Natural killer cell (primary cell): ENCODE results near the gene FMO3. TPM values are rescaled to one million over a fixed set of nuclear protein-coding genes. Genes with fewer than 3 reads are reported as not detected.

Experiments
- ATAC-seq, 3 donors: fragments of 150-1000 bp in 2 of 3; fragments of 200-7000 bp in 1 of 3; cut with Tn5 transposase; 1 replicate in 1 of 3; 2 replicates in 2 of 3; pipeline ENCODE4 v1.10.0; 2021; ENCODE audit warnings: mild to moderate bottlenecking in 2 of 3, moderate library complexity in 2 of 3
- DNase-seq, 2 donors: peaks; one replicate each; pipeline versions ENCODE4 v3.0.0 to v3.0.0-alpha.2; 2013 to 2021; ENCODE audit warnings: mixed read lengths in 1 of 2
- H3K27ac ChIP-seq: one replicate; pipeline ENCODE4 v1.5.1; 2013; ENCODE audit warnings: mild to moderate bottlenecking, low read length
- H3K27me3 ChIP-seq: one replicate; pipeline ENCODE4 v1.6.1; 2013; ENCODE audit warnings: low read length; ENCODE audit not compliant: control insufficient read depth, insufficient read depth
- H3K36me3 ChIP-seq: one replicate; pipeline ENCODE4 v1.6.1; 2013; ENCODE audit warnings: low read length; ENCODE audit not compliant: control insufficient read depth, insufficient read depth
- H3K4me1 ChIP-seq: one replicate; pipeline ENCODE4 v1.6.1; 2013; ENCODE audit warnings: low read length; ENCODE audit not compliant: control insufficient read depth, insufficient read depth
- H3K4me3 ChIP-seq: one replicate; pipeline ENCODE4 v1.5.1; 2013; ENCODE audit warnings: low read length
- H3K9me3 ChIP-seq: one replicate; pipeline ENCODE4 v1.6.1; 2013; ENCODE audit warnings: low read length; ENCODE audit not compliant: control insufficient read depth, insufficient read depth
- H3K27ac Mint-ChIP-seq, 2 donors: one replicate each; pipeline ENCODE4 v1.8.0; 2022; ENCODE audit warnings: mild to moderate bottlenecking in 2 of 2, mixed read lengths in 2 of 2, moderate library complexity in 1 of 2
- H3K27me3 Mint-ChIP-seq, 2 donors: one replicate each; pipeline ENCODE4 v1.8.0; 2022; ENCODE audit warnings: low read depth in 2 of 2, mixed read lengths in 2 of 2
- H3K36me3 Mint-ChIP-seq: one replicate; pipeline ENCODE4 v1.8.0; 2022; ENCODE audit warnings: mixed read lengths
- H3K4me1 Mint-ChIP-seq, 2 donors: one replicate each; pipeline ENCODE4 v1.8.0; 2022; ENCODE audit warnings: mixed read lengths in 2 of 2
- H3K4me3 Mint-ChIP-seq: one replicate; pipeline ENCODE4 v1.8.0; 2022; ENCODE audit warnings: mild to moderate bottlenecking, moderate library complexity, mixed read lengths
- H3K9me3 Mint-ChIP-seq, 2 donors: one replicate each; pipeline ENCODE4 v1.8.0; 2022; ENCODE audit warnings: mixed read lengths in 2 of 2
- WGBS: methylation state at CpG from one replicate; pipeline ENCODE4 v1.1.7; 2013; ENCODE audit warnings: missing lambda C conversion rate; ENCODE audit not compliant: insufficient coverage; 5-methylcytosine and 5-hydroxymethylcytosine counted together
- intact Hi-C: fragments of 100-400 bp; cut with micrococcal nuclease; formaldehyde crosslinking; loops from one replicate; pipeline ENCODE4 v1.14.2; 2022
- total RNA-seq, 4 donors: library from RNA; stranded (reverse); fragments of 120-200 nt in 1 of 4; gene quantifications; one replicate each; pipeline versions ENCODE4 v1.2.3 to v1.2.4, GENCODE V29; 2013 to 2022
- TF ChIP-seq, protein P1 (sequence below): fragments of 200-600 bp; IDR thresholded peaks from one replicate; pipeline ENCODE4 v1.8.0; 2022; ENCODE audit warnings: antibody characterized with exemption

FMO3 gene
- total RNA-seq, 3 donors from 2014 or later (not counting 1 experiment from before 2014, with no cell fraction given): not detected

DNA sequence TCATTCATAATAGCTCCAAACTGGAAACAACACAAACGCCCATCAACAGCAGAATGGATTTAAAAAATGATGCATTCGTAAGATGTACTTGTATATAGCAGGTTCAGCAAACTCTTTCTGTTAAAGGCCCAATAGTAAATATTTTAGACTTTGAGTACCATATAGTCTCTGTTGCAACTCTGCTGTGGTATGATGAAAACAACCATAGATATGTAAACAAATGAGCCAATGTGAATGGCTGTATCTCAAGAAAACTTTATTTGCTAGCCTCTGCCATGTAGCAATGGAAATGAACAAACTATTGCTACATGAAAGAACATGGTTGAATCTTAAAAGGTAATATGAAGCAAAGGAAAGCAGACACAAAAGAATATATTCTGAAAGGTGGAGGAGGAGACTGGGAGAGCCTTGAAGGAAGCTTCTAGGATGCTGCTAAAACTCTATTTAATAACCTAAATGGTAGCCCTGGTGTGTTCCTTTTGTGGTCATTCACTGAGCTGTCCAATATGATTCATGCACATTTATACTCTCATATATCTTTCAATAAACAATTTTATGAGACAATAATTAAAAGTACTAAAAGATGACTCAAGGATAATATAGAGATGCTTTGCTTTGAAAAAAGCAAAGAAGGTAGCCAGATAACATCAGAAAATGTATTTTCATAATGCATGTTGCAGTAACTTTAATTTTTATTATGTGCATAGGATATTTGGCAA, 29.1 kb upstream of the FMO3 start:
- WGBS: 83% methylated on average over 2 of the region's 2 CpGs
- no peak overlapping the region for H3K27ac ChIP-seq
- no peak for ATAC-seq
- peaks cover 0 to 2% of the 10 kb centered on the region in 2 donors for H3K27me3 Mint-ChIP-seq
- peaks cover 13% of the 10 kb centered on the region in 2 donors for H3K9me3 Mint-ChIP-seq
- no peak for DNase-seq
- TF ChIP-seq, protein P1, sequence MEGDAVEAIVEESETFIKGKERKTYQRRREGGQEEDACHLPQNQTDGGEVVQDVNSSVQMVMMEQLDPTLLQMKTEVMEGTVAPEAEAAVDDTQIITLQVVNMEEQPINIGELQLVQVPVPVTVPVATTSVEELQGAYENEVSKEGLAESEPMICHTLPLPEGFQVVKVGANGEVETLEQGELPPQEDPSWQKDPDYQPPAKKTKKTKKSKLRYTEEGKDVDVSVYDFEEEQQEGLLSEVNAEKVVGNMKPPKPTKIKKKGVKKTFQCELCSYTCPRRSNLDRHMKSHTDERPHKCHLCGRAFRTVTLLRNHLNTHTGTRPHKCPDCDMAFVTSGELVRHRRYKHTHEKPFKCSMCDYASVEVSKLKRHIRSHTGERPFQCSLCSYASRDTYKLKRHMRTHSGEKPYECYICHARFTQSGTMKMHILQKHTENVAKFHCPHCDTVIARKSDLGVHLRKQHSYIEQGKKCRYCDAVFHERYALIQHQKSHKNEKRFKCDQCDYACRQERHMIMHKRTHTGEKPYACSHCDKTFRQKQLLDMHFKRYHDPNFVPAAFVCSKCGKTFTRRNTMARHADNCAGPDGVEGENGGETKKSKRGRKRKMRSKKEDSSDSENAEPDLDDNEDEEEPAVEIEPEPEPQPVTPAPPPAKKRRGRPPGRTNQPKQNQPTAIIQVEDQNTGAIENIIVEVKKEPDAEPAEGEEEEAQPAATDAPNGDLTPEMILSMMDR: no peak
- H3K4me1 ChIP-seq: no peaks in the 10 kb centered on the region
- H3K4me3 ChIP-seq: no peak overlapping the region
- H3K36me3 ChIP-seq: no peaks in the 10 kb centered on the region
- H3K27ac Mint-ChIP-seq: no peak overlapping the region
- no peaks in the 10 kb centered on the region for H3K9me3 ChIP-seq
- no peaks in the 10 kb centered on the region for H3K36me3 Mint-ChIP-seq
- no peaks in the 10 kb centered on the region for H3K27me3 ChIP-seq
- H3K4me3 Mint-ChIP-seq: no peak overlapping the region
- intact Hi-C loops: no loop called here
- H3K4me1 Mint-ChIP-seq: no peaks in the 10 kb centered on the region

- DNase-seq: no peak
- TF ChIP-seq, protein P1: no peak
- Mint-ChIP-seq H3K4me1 (no peaks in the 10 kb centered on the region), H3K9me3 (peaks cover 5 to 12% of the 10 kb centered on the region in 2 donors), H3K4me3 (no peak overlapping the region), H3K27me3 (peaks cover 0 to 2% of the 10 kb centered on the region in 2 donors), H3K36me3 (no peaks in the 10 kb centered on the region), H3K27ac (no peak overlapping the region)
- intact Hi-C loops: no loop called here
- no peak overlapping the region for H3K27ac ChIP-seq
- H3K4me1 ChIP-seq: no peaks in the 10 kb centered on the region
- H3K36me3 ChIP-seq: no peaks in the 10 kb centered on the region
- no peaks in the 10 kb centered on the region for H3K27me3 ChIP-seq
- ATAC-seq: no peak
- 79% methylated on average over 3 of the region's 4 CpGs for WGBS
- H3K9me3 ChIP-seq: no peaks in the 10 kb centered on the region
- H3K4me3 ChIP-seq: no peak overlapping the region
Observed at GRCh38 chr1:171062902-171063301, 27.8 kb upstream of the FMO3 start.

DNA sequence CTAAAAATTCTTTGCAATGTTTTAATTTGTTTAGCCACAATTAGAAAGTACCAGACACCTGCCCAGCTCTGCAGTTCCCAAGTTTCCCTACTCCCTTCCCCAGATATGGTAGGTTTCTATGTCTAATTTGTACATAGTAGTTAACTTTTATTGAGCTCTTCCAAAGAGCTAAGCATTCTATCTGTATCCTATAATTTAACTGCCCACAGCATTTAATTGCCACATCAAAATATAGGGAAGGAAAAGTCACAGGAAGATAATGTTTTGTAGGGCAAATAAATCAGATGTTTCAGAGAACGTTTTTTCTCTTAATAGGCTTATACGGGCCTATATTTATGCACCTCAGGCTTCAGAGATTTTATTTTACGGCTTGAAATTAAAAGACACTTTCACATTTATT, 15.7 kb upstream of the FMO3 start:
- no peak overlapping the region for H3K27ac Mint-ChIP-seq
- H3K4me1 ChIP-seq: no peaks in the 10 kb centered on the region
- no peaks in the 10 kb centered on the region for H3K27me3 ChIP-seq
- H3K36me3 ChIP-seq: no peaks in the 10 kb centered on the region
- H3K9me3 Mint-ChIP-seq: peaks cover 6 to 8% of the 10 kb centered on the region in 2 donors
- no peaks in the 10 kb centered on the region for H3K27me3 Mint-ChIP-seq
- no CpG with 5 or more reads among the region's 3 CpGs for WGBS
- H3K27ac ChIP-seq: no peak overlapping the region
- no peak for ATAC-seq
- H3K4me3 ChIP-seq: no peak overlapping the region
- H3K4me1 Mint-ChIP-seq: no peaks in the 10 kb centered on the region
- H3K9me3 ChIP-seq: no peaks in the 10 kb centered on the region
- H3K4me3 Mint-ChIP-seq: no peak overlapping the region
- no peak for DNase-seq
- no peaks in the 10 kb centered on the region for H3K36me3 Mint-ChIP-seq
- intact Hi-C loops: no loop called here
- TF ChIP-seq, protein P1: no peak

- no peak overlapping the region for H3K4me3 Mint-ChIP-seq
- Histone ChIP-seq H3K4me3 (no peak overlapping the region), H3K36me3 (no peaks in the 10 kb centered on the region), H3K27me3 (peaks cover 2% of the 10 kb centered on the region), H3K27ac (no peak overlapping the region), H3K9me3 (no peaks in the 10 kb centered on the region), H3K4me1 (no peaks in the 10 kb centered on the region)
- H3K36me3 Mint-ChIP-seq: no peaks in the 10 kb centered on the region
- no peaks in the 10 kb centered on the region for H3K27me3 Mint-ChIP-seq
- TF ChIP-seq, protein P1: no peak
- H3K9me3 Mint-ChIP-seq: peaks cover 0 to 4% of the 10 kb centered on the region in 2 donors
- H3K4me1 Mint-ChIP-seq: no peaks in the 10 kb centered on the region
- no peak overlapping the region for H3K27ac Mint-ChIP-seq
- DNase-seq: no peak
- ATAC-seq: no peak
- intact Hi-C loops: no loop called here
Observed at GRCh38 chr1:171081314-171081753, 9.4 kb upstream of the FMO3 start.
